Endometrium (tissue), 2 donors: Measurements from ENCODE around the gene FPR2.
A peak's percentile ranks its signal among the peaks of the same experiment; 100 is the strongest.
"Not testable (repeated sequence)": the region's sequence is repeated elsewhere in the genome, so short reads cannot be mapped to it uniquely, and the experiment has no call there.

Experiments
- FAIRE-seq: peaks from 2 replicates; lab custom pipeline; 2012; peaks lifted over from hg19 to GRCh38; lab: Jason Lieb, UNC
- donor health status: control.
- donor health status: control.

Gene FPR2

DNA sequence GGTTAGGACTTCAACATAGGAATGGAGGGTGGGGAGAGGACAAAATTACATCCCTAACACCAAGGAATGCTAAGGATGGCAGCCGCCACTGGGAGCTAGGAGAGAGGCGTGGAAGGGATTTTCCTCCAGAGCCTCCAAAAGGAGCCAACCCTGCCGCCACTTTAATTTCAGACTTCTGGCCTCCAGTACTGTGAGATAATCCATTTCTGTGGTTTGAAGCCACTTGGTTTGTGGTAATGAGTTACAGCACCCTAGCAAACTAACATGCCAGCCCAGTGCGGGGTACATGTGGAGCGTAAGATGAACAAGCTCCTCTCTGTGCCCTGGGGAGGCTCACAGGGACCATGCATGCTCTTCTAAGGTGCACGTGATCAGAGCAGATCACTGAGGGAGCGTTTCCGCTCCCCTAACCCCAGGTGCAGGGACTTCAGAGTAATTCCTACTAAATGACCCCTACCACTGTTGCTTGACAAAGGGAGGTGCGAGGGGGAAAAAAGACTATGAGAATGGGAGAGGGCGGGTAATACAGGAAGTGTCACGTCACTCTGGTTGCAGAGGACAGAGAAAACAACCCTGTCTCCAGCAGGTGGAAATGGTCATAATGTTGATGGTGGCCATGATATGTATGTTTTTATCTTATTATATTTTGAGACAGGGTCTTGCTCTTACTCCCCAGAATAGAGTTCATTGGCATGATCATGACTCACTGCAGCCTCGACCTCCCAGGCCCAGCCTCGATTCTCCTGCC lies 21.3 kb upstream of the FPR2 start:
- FAIRE-seq = no peak

DNA sequence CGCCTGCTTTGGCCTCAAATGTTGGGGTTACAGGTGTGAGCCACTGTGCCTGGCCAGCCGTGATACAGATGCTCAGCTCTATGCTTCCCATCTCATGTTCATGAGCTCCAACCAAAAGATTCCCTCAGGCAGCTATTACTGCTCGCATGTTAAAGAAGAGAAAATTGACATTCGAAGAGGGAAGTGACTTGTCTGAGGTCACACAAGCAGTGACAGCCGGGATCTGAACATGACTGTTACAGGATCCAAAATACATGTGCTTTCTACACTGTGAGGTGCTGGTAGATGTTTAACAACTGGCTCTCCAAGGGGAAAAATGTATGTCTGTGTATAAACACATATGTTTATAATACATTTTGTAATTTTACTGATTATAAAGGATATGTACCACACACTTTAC lies 20.6 kb upstream of the FPR2 start:
- no peak for FAIRE-seq

DNA sequence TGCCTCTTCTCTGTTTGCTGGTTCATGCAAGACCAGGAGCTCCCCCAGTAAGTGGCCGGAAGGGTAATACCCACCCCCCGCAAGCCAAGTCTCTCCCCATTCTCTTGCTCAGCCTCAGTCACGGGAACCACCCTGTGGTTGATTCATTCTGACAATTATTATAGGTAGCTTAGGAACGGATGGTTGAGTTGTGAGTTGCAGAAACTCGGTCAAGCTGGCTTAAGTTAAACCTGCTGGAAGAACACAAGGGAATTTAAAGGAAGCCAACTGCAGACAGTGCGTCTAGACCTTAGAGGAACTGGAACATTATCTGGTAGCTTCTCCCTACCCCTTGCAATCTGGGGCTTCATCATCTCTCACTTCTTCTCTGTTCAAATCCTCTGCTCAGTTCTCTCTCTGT lies 18.2 kb upstream of the FPR2 start:
- FAIRE-seq = no peak

DNA sequence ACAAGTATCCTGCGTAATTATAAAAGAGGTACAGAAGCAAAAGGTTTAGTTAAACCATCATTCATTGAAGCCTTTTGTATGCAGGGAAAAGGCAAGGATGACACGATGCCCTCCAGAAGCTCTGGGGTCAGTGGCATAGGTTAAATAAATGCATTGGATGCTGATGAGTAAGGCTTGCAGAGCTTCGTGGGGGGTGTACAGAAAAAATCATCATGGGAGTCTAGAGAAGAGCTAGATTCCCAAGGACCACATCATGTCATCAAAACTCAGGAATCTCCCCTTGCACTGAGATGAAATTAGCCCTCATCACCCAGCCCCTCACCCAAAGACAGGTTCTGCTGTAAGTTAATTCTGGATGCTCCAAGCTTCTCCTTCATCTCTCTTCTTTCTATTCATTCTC lies 17.6 kb upstream of the FPR2 start:
- FAIRE-seq = no peak

DNA sequence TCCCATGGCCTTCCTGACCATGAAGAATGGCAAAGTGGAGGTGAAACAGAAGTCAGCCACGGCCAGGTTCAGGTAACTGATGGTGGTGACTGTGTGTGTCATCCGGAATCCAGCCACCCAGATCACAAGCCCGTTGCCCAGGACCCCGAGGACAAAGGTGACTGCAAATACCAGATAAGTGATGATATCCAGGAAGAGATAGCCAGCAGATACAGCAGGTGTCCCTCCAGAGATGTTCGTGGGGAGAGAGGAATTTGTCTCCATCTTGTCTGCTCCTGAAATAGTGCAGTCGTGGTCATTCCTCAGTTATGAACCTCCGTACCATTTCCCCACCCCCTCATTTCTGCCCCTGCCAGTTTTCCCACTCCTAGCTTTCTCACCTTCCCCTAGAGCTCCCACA lies 14.2 kb upstream of the FPR2 start:
- FAIRE-seq = no peak

DNA sequence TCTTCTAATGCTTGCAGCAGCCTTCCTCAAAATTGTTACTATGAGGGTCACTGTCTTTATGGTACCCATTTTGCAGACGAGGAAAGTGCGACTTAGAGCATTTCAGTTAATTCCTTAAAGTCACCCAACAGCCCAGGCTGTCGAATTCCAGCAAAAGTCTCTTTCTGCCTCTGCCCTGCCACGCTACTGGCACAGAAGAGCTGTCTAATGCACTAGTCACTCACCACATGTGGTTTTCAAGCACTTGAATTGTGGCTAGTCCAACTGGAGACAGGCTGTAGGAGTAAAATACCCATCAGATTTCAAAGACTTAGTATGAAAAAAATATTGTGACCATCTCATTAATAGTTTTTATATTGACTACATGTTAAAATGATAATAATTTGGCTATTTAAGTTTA lies 11.0 kb upstream of the FPR2 start:
- no peak for FAIRE-seq

DNA sequence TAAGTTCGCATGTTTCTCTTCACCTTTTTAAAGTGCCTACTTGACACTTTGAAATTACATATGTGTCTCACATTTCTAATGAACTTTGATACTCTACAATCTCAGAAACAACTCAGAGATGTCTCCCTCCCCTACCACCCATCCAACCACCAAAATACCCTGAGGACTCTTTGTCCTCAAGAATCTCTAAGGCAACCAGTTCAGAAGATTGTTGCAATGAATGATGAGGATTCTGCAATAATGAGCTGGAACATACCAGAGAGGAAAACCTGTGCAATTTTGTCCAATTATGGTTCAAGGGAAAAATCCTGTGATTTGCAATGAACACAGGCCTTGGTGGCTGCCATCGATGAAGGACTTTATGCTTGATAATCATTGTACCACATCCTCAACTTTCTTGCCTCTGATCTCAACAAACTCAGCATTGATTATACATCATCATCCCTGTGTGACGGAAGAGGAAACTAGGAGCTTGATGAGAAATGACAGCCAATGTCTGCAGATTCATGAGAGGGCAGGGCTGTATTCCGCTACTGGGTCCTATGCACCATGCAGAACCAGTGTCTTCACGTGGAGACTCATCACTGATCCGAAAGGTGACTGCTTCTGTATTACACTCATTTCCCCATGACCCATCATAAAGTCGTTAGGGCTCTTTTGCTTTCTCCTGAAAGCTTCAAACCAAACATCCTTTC lies 10.4 kb upstream of the FPR2 start:
- FAIRE-seq = no peak

DNA sequence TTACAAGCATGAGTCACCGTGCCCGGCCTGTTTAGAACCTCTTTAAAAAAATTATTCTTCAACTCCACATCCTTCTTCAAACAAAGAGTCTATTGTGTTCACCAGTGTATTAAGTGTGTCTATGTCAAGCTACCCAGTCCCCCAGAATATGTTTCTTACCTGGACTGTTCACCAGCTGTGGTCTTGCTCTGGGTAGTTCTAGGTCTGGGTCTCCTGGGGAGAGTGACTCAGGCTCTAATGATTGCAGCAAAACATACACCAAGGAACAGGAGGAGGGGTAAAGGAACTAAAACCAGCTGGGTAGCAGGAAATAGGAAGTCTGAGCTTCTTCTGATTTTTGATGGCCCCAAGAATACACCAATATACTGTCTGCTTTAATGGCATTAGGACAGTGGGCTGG lies 9.3 kb upstream of the FPR2 start, which contains the start of gene FPR1:
Gene FPR1 (minus strand): TSS at position 224 of the 400 bp plus-strand sequence. CDS start 4,884 bp downstream, outside the sequence.
- no peak for FAIRE-seq

DNA sequence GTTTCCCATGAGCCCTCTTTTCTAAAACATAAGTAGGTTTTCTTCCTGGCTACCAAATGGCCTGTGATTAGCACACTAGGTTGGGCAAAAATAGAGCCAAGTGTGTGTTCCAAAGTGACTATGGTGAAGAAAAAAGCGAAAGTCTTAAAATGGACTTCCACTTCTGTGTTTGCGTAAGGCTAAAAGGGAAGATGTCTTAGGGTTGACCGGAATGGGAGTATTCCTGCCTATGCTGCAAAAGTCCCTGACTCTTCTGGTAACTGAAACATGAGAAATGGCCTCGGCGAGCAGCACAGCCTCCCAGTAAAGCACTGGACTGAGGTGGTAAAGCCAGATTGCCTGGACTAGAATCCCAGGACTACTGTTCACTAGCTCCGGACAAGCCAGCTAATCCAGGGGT lies 6.9 kb upstream of the FPR2 start:
- FAIRE-seq = no peak

DNA sequence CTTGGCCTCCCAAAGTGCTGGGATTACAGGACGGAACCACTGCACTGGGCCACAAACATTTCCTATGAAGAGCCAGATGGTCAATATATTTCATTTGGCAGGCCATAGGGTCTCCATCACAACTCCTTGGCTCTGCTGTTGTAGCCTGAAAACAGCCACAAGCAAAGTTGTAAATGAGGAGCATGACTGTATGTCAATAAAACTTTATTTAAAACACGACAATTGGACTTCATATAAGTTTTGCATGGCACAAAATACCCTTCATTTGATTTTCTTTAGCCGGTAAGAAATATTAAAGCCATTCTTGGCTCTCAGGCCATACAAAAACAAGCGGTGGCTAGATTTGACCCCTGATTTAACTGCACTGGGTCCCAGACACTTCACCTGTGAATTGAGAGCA lies 6.2 kb upstream of the FPR2 start:
- no peak for FAIRE-seq

DNA sequence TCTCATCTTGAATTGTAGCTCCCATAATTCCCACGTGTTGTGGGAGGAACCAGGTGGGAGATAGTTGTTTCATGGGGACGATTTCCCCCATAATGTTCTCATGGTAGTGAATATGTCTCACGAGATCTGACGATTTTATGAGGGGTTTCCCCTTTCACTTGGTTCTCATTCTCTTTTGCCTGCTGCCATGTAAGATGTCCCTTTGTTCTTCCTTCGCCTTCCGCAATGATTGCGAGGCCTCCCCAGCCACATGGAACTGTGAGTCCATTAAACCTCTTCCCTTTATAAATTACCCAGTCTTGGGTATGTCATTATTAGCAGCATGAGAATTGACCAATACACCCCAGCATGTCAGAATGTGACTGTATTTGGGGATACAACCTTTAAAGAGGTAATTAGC lies 5.4 kb upstream of the FPR2 start:
- FAIRE-seq = no peak

DNA sequence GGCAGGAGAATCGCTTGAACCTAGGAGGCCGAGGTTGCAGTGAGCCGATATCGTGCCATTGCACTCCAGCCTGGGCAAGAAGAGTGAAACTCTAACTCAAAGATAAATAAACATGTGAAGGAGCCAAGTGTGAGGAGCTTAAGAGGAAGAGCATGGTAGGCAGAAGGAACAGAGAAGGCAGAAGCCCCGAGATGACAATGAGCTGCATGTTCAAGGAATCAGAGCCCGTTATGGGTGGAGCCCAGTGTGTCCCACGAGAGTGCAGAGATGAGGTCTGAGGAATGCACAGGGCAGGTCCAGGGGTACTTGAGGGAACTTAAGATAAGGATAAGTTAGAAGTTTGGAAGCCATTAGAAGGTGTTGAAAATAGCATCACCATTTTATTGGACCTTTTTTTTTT lies 716 bp downstream of the FPR2 start:
- no peak for FAIRE-seq

DNA sequence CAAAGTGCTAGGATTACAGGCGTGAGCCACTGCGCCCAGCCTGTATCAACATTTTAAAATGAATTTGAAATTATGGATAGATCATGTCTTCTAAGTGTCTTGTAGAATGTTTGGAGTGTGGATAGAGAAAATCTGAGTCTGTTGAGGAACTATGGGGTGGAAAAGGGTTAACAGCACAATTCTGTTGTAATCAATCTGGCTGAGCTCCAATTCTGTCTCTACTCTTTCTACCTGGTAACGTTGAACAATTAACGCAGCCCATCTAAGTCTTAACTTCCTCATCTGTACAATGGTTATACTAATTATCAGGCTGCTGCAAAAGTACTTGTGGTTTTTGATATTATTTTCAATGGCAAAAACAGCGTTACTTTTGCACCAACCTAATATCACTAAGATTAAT lies 4.1 kb downstream of the FPR2 start:
- no peak for FAIRE-seq

DNA sequence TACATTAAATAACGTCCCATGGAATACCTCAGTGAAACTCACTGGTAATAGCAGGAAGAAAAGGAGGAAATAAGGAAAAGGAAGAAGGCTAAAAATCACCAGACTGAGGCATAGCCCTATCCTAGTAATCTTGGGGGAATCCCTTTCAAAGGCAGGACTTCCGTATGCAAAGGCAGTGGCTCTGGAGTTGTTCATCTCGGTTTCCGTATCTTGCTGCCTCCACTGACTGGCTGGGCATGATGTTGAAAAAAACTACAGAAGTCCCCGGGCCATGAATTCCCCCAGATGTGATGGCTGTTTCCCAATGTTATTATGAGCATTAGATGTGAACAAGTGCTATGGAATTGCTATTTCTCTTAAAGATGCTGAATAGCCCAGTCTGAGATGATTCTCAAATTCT lies 5.5 kb downstream of the FPR2 start:
- FAIRE-seq = no peak

DNA sequence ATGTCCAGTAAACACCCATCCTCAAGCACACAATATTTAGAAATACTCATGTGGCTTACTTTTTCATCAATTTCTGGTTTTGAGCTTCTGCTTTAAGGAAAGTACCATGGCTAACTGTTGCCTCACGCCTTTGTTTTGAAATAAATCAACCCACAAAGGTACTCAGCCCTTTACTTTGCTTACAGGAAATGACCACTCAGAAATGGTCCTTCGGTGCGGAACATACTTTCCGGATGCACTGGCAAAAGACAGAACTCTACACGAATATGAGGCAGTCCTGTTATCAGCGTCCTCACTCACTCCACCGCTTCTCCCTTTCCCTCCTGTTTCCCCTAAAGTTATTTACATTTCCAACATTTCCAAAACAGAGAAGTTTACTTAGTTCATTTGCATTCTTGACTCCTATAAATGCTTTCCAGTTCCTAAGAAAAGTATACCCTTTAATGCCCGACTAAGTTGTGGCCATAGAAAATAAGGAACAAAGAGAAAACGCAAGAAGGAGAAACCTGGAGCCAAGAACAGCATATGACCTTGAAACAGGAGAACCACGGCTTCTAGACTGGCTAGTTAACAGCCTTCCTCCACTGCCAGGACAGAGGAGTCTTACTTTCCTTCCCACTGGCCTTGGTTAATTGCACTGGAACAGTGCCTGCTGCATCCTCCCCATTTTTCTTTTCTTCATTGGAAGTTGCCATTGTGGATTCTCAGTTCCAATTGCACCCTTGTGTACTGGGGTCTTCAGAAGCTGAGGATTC lies 10.6 kb downstream of the FPR2 start:
- FAIRE-seq = no peak

DNA sequence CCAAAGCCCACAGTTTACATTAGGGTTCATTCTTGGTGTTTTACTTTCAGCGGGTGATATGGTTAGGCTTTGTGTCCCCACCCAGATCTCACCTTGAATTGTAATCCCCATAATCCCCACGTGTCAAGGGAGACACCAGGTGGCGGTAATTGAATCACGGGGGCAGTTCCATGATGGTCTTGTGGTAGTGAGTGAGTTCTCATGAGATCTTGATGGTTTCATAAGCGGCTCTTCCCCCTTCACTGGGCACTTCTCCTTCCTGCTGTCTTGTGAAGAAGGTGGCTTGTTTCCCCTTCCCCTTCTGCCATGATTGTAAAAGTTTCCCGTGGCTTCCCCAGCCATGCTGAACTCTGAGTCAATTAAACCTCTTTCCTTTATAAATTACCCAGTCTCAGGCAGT lies 12.0 kb downstream of the FPR2 start:
- FAIRE-seq = no peak

DNA sequence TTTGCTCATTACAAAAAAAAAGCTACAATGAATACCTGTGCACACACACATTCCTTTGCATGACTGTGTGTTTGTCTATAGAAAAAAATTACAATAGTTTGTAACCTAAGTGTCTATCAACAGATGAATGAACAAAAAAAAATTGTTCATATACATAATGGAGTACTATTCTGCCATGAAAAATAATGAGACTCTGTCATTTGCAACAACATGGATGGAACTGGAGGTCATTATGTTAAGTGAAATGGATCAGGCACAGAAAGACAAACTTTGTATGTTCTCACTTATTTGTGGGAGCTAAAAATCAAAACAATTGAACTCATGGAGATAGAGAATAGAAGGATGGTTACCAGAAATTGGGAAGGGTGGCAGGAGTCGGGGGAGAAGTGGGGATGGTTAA lies 15.6 kb downstream of the FPR2 start:
- FAIRE-seq = not testable (repeated sequence)

DNA sequence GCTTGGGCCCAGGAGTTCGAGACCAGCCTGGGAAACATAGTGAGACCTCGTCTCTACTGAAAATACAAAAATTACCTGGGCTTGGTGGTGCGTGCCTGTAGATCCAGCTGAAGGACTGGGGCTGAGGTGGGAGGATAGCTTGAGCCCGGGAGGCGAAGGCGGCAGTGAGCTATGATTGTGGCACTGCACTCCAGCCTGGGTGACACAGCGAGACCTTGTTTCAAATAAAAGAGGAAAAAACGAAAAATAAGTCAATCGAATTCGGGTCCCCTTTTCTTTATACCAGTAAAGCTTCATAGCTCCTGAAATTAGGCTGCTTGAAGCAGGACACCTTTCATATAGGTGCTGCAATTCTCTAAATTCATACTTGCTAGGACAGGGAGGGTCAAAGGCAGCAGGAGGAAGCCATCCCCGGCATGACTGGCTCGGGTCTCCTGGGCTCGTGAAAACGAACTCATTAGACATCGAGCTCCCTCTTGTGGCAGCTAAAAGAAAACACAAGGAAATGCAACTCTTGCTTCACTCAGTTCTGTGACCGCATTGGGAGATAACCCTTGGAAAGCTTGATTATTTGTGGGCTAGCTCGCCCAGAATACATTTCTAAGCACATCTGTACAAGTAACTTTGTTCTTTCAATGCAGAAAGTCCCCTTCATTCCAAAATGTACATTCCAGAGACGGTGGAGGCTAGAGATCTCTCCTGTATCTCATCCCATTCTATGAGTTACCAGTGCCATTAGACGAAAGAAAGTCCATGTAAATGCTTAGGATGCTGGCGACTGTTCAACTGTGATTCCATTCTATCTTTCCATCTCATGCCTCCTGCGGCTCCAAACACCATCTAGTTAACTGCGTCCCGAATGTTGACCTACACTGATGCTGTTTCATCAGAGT lies 16.8 kb downstream of the FPR2 start:
- peak; percentile 62 for FAIRE-seq

DNA sequence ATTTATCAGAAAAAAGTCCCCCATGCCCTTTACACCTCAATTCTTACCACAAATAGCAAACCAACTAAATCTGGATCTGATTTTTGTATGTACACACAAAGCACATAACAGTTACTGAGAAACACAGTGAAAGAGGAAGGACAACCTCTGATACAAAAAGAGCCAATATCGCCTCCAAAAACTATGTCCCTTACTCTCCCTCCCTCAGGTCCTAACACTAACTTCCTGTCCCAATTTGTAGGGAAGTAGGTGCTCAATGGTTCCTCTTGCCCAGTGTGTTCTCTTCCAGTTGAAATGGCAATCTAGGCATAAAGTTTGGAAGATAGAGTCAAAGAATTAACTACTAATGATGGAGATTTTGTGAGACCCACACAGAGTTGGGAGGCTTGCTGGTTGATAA lies 18.2 kb downstream of the FPR2 start:
- FAIRE-seq = no peak

DNA sequence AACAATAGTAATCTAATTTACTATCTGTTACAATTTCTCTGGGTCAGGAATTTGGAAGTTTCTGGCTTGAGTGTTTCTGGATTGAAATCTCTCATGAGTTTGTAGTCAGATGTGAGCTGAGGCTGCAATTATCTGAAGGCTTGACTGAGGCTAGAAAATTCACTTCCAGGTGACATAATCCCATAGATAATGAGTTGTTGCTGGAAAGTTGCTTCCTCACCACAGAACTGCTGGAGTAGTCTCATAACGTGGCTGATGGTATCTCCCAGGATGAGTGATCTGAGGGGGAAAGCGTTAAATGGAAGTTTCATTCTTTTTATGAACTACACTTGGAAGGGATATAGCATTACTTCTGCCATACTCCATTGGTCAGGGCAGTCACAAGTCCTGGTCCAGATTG lies 18.7 kb downstream of the FPR2 start:
- no peak for FAIRE-seq

DNA sequence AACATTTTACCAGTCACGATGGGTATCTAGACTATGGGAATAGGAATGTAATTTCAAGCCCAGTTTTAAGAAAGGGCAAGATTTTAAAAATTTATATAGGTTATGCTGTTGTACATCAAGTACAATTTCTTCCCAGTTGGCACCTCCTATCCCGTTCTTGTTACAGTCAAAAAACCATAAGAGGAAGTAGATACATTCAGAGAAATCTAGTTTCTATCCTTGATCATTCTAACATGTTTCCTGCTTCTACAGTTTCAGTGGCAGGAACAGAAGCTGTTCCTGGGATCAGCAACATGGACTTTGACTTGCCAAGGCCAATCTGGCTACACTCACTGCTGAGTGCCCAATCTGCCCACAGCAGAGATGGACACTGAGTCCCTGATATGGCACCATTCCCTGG lies 19.3 kb downstream of the FPR2 start:
- no peak for FAIRE-seq

DNA sequence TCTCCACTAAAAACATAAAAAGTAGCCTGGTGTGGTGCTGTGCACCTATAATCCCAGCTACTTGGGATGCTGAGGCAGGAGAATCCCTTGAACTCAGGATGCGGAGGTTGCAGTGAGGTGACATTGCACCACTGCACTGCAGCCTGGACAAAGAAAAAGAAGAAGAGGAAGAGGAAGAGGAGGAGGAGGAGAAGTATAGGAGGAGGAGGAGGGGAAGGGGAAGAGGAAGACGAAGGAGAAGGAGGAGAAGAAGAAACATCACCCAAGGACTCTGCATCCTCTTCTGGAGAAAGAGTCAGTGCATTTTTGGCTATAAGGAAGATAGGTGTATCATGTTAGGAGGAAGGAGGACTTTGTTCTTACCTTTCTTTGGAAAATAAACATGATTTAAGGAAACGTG lies 21.0 kb downstream of the FPR2 start:
- no peak for FAIRE-seq
